Measurements from ENCODE around the gene SRPK2. TPM values are rescaled to one million over a fixed set of nuclear protein-coding genes. Genes with fewer than 3 reads are reported as not detected.

SRPK2 gene
- total RNA-seq, 1 experiment from 2014 or later, result 50.5 TPM

DNA sequence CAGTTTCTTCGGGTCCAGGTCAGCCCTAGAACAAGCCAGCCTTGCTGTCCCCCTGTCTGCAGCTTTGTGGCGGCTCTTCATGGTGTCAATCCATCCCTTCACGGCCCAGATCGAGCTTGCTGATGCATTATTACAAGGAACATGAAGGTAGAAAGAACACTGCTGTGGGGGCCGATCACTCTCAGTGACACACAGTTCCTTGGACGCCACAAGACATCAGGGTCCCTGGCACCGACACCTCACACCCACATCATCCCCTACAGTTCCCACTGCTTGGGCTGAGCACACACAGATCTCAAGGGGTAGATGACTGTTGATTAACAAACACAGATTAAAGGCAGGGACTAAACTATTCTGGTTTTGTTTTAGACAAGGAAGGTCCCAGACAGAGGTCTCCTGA is 255.4 kb downstream of the SRPK2 start:
- no peak for DNase-seq (ENCODE audit: low spot score)
- 0 out of 2 replicates have a peak, but pooled peaks cover 4% of the 10 kb centered on the region for H3K4me1 Mint-ChIP-seq
- TF ChIP-seq, protein P1, sequence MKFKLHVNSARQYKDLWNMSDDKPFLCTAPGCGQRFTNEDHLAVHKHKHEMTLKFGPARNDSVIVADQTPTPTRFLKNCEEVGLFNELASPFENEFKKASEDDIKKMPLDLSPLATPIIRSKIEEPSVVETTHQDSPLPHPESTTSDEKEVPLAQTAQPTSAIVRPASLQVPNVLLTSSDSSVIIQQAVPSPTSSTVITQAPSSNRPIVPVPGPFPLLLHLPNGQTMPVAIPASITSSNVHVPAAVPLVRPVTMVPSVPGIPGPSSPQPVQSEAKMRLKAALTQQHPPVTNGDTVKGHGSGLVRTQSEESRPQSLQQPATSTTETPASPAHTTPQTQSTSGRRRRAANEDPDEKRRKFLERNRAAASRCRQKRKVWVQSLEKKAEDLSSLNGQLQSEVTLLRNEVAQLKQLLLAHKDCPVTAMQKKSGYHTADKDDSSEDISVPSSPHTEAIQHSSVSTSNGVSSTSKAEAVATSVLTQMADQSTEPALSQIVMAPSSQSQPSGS (CRISPR knock-in tag; IDR thresholded peaks at IDR 0.05; ENCODE audit: borderline replicate concordance, low read depth), result no peak
- TF ChIP-seq ZNF396 (CRISPR knock-in tag; IDR thresholded peaks at IDR 0.05; ENCODE audit: borderline replicate concordance) (no peak), NFATC4 (CRISPR knock-in tag; IDR thresholded peaks at IDR 0.05) (no peak), FOXP1 (CRISPR knock-in tag; IDR thresholded peaks at IDR 0.05; ENCODE audit: borderline replicate concordance) (no peak), ZNF416 (CRISPR knock-in tag; IDR thresholded peaks at IDR 0.05) (no peak), TCF7 (CRISPR knock-in tag; IDR thresholded peaks at IDR 0.05; ENCODE audit: low read depth) (no peak), ZNF138 (CRISPR knock-in tag; conservative IDR thresholded peaks at IDR 0.05) (no peak), MXD4 (CRISPR knock-in tag; IDR thresholded peaks at IDR 0.05; ENCODE audit: borderline replicate concordance) (no peak), ELF4 (CRISPR knock-in tag; IDR thresholded peaks at IDR 0.05; ENCODE audit: low read depth) (no peak), GABPB1 (CRISPR knock-in tag; IDR thresholded peaks at IDR 0.05) (no peak), CREB1 (CRISPR knock-in tag; IDR thresholded peaks at IDR 0.05) (no peak), SMAD4 (CRISPR knock-in tag; IDR thresholded peaks at IDR 0.05) (no peak), ZBTB21 (CRISPR knock-in tag; IDR thresholded peaks at IDR 0.05; ENCODE audit: borderline replicate concordance) (no peak), JAZF1 (CRISPR knock-in tag; IDR thresholded peaks at IDR 0.05) (no peak), RORB (CRISPR knock-in tag; IDR thresholded peaks at IDR 0.05) (no peak), ETV6 (CRISPR knock-in tag; IDR thresholded peaks at IDR 0.05) (no peak), ZNF121 (CRISPR knock-in tag; IDR thresholded peaks at IDR 0.05) (no peak)
- TF ChIP-seq, protein P2, sequence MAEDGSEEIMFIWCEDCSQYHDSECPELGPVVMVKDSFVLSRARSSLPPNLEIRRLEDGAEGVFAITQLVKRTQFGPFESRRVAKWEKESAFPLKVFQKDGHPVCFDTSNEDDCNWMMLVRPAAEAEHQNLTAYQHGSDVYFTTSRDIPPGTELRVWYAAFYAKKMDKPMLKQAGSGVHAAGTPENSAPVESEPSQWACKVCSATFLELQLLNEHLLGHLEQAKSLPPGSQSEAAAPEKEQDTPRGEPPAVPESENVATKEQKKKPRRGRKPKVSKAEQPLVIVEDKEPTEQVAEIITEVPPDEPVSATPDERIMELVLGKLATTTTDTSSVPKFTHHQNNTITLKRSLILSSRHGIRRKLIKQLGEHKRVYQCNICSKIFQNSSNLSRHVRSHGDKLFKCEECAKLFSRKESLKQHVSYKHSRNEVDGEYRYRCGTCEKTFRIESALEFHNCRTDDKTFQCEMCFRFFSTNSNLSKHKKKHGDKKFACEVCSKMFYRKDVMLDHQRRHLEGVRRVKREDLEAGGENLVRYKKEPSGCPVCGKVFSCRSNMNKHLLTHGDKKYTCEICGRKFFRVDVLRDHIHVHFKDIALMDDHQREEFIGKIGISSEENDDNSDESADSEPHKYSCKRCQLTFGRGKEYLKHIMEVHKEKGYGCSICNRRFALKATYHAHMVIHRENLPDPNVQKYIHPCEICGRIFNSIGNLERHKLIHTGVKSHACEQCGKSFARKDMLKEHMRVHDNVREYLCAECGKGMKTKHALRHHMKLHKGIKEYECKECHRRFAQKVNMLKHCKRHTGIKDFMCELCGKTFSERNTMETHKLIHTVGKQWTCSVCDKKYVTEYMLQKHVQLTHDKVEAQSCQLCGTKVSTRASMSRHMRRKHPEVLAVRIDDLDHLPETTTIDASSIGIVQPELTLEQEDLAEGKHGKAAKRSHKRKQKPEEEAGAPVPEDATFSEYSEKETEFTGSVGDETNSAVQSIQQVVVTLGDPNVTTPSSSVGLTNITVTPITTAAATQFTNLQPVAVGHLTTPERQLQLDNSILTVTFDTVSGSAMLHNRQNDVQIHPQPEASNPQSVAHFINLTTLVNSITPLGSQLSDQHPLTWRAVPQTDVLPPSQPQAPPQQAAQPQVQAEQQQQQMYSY (CRISPR knock-in tag; IDR thresholded peaks at IDR 0.05), result no peak
- TF ChIP-seq, protein P3, sequence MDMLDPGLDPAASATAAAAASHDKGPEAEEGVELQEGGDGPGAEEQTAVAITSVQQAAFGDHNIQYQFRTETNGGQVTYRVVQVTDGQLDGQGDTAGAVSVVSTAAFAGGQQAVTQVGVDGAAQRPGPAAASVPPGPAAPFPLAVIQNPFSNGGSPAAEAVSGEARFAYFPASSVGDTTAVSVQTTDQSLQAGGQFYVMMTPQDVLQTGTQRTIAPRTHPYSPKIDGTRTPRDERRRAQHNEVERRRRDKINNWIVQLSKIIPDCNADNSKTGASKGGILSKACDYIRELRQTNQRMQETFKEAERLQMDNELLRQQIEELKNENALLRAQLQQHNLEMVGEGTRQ (CRISPR knock-in tag; IDR thresholded peaks at IDR 0.05), result no peak
- TF ChIP-seq, protein P4, sequence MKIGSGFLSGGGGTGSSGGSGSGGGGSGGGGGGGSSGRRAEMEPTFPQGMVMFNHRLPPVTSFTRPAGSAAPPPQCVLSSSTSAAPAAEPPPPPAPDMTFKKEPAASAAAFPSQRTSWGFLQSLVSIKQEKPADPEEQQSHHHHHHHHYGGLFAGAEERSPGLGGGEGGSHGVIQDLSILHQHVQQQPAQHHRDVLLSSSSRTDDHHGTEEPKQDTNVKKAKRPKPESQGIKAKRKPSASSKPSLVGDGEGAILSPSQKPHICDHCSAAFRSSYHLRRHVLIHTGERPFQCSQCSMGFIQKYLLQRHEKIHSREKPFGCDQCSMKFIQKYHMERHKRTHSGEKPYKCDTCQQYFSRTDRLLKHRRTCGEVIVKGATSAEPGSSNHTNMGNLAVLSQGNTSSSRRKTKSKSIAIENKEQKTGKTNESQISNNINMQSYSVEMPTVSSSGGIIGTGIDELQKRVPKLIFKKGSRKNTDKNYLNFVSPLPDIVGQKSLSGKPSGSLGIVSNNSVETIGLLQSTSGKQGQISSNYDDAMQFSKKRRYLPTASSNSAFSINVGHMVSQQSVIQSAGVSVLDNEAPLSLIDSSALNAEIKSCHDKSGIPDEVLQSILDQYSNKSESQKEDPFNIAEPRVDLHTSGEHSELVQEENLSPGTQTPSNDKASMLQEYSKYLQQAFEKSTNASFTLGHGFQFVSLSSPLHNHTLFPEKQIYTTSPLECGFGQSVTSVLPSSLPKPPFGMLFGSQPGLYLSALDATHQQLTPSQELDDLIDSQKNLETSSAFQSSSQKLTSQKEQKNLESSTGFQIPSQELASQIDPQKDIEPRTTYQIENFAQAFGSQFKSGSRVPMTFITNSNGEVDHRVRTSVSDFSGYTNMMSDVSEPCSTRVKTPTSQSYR (CRISPR knock-in tag; IDR thresholded peaks at IDR 0.05), result no peak
- H3K36me3 Mint-ChIP-seq, result peaks cover 17% of the 10 kb centered on the region
- H3K27ac Mint-ChIP-seq, result no peak overlapping the region; the same call in 1 of the 2 replicates
- H3K27me3 Mint-ChIP-seq (ENCODE audit: low read depth), result no peaks in the 10 kb centered on the region
- ATAC-seq, result no peak
- ChIA-PET POLR2A (no interaction called here), CTCF (interaction anchor here (0.5 kb wide), 1 partner anchor 11 kb away, joined by 3 read pairs; no protein-coding TSS in a partner anchor)
- no peaks in the 10 kb centered on the region for H3K9me3 Mint-ChIP-seq
- H3K4me3 Mint-ChIP-seq, result no peak overlapping the region
